Mononuclear cell (primary cell): ENCODE data around the gene PPP1R12B. TPM values are rescaled to one million over a fixed set of nuclear protein-coding genes. Genes with fewer than 3 reads are reported as not detected.
"Not testable (repeated sequence)": the region's sequence is repeated elsewhere in the genome, so short reads cannot be mapped to it uniquely, and the experiment has no call there.

ENCODE experiments used
- H3K27me3 ChIP-seq: 2 replicates; pipeline ENCODE4 v1.6.0; 2011; ENCODE audit warnings: low read length, control low read depth; ENCODE audit not compliant: insufficient read depth
- H3K4me1 ChIP-seq: 2 replicates; pipeline ENCODE4 v1.5.1; 2011; ENCODE audit warnings: mild to moderate bottlenecking, low read length, control low read depth; ENCODE audit not compliant: insufficient read depth
- H3K4me3 ChIP-seq: 2 replicates; pipeline ENCODE4 v1.5.1; 2011; ENCODE audit warnings: mild to moderate bottlenecking, low read length, moderate library complexity
- H3K9me3 ChIP-seq: 2 replicates; pipeline ENCODE4 v1.5.1; 2011; ENCODE audit warnings: low read depth, mild to moderate bottlenecking, control low read depth, low read length
- total RNA-seq: library from RNA; depleted of rRNA; stranded (reverse); fragments of >200 nt; gene quantifications from one replicate; pipeline ENCODE4 v1.2.3, GENCODE V29; 2012

Gene PPP1R12B
- total RNA-seq, 1 donor = 22.4 TPM

GRCh38 chr1:202505880-202506575 lies 157.5 kb downstream of the PPP1R12B start:
- H3K4me1 ChIP-seq, H3K4me3 ChIP-seq, H3K9me3 ChIP-seq, H3K27me3 ChIP-seq: not testable (repeated sequence)

- H3K9me3 ChIP-seq, H3K4me1 ChIP-seq, H3K27me3 ChIP-seq, H3K4me3 ChIP-seq: not testable (repeated sequence)
Measured at GRCh38 chr1:202508863-202509262, 160.4 kb downstream of the PPP1R12B start.

- not testable (repeated sequence) for H3K4me1 ChIP-seq, H3K4me3 ChIP-seq, H3K27me3 ChIP-seq, H3K9me3 ChIP-seq
Measured at GRCh38 chr1:202513875-202514274, 165.4 kb downstream of the PPP1R12B start.

GRCh38 chr1:202516434-202516877 lies 168.0 kb downstream of the PPP1R12B start:
- Histone ChIP-seq H3K9me3 (no peaks in the 10 kb centered on the region), H3K4me3 (no peak overlapping the region), H3K27me3 (no peaks in the 10 kb centered on the region), H3K4me1 (no peaks in the 10 kb centered on the region)

- H3K4me1 ChIP-seq, H3K9me3 ChIP-seq, H3K4me3 ChIP-seq, H3K27me3 ChIP-seq: not testable (repeated sequence)
Measured at GRCh38 chr1:202517146-202517545, 168.6 kb downstream of the PPP1R12B start.

GRCh38 chr1:202518180-202518579 lies 169.7 kb downstream of the PPP1R12B start:
- H3K4me3 ChIP-seq, H3K27me3 ChIP-seq, H3K9me3 ChIP-seq, H3K4me1 ChIP-seq: not testable (repeated sequence)

- H3K27me3 ChIP-seq, H3K9me3 ChIP-seq, H3K4me3 ChIP-seq, H3K4me1 ChIP-seq: not testable (repeated sequence)
Measured at GRCh38 chr1:202518905-202519304, 170.4 kb downstream of the PPP1R12B start.

- H3K4me1 ChIP-seq = not testable (repeated sequence)
Measured at GRCh38 chr1:202520129-202520856, 171.8 kb downstream of the PPP1R12B start.

GRCh38 chr1:202520857-202521216 lies 172.3 kb downstream of the PPP1R12B start:
- H3K27me3 ChIP-seq, H3K4me3 ChIP-seq, H3K9me3 ChIP-seq, H3K4me1 ChIP-seq: not testable (repeated sequence)

More at GRCh38 chr1:202520129-202520856, 171.8 kb downstream of the PPP1R12B start:
- not testable (repeated sequence) for H3K27me3 ChIP-seq, H3K4me3 ChIP-seq, H3K9me3 ChIP-seq

- H3K4me1 ChIP-seq = not testable (repeated sequence)
Measured at GRCh38 chr1:202521484-202521883, 173.0 kb downstream of the PPP1R12B start.

GRCh38 chr1:202521886-202522285 lies 173.4 kb downstream of the PPP1R12B start:
- Histone ChIP-seq H3K9me3 (no peaks in the 10 kb centered on the region), H3K4me3 (no peak overlapping the region), H3K27me3 (no peaks in the 10 kb centered on the region), H3K4me1 (no peaks in the 10 kb centered on the region)

More at GRCh38 chr1:202521484-202521883, 173.0 kb downstream of the PPP1R12B start:
- H3K9me3 ChIP-seq, H3K27me3 ChIP-seq, H3K4me3 ChIP-seq: not testable (repeated sequence)

- H3K27me3 ChIP-seq, H3K4me3 ChIP-seq, H3K4me1 ChIP-seq, H3K9me3 ChIP-seq: not testable (repeated sequence)
Measured at GRCh38 chr1:202526056-202526455, 177.6 kb downstream of the PPP1R12B start.

- H3K9me3 ChIP-seq, H3K27me3 ChIP-seq, H3K4me3 ChIP-seq: not testable (repeated sequence)
- H3K4me1 ChIP-seq = peaks cover 14% of the 10 kb centered on the region
Measured at GRCh38 chr1:202528096-202528722, 179.7 kb downstream of the PPP1R12B start.

- H3K4me3 ChIP-seq, H3K9me3 ChIP-seq, H3K27me3 ChIP-seq: not testable (repeated sequence)
- H3K4me1 ChIP-seq = peaks cover 14% of the 10 kb centered on the region
Measured at GRCh38 chr1:202530686-202531085, 182.2 kb downstream of the PPP1R12B start.

GRCh38 chr1:202531472-202531811 lies 182.9 kb downstream of the PPP1R12B start:
- Histone ChIP-seq H3K4me1 (peaks cover 14% of the 10 kb centered on the region), H3K4me3 (no peak overlapping the region), H3K9me3 (no peaks in the 10 kb centered on the region), H3K27me3 (no peaks in the 10 kb centered on the region)
